OCI-LY3 (cell line): ENCODE results near the gene BANP.
"Not testable (repeated sequence)": the region's sequence is repeated elsewhere in the genome, so short reads cannot be mapped to it uniquely, and the experiment has no call there.

ENCODE experiments used
- EZH2phosphoT487 ChIP-seq: fragments of 200-600 bp; shearing (Covaris generic); IDR thresholded peaks from 2 replicates; pipeline ENCODE4 v1.6.1; 2018; ENCODE audit warnings: antibody characterized with exemption, mixed run types, low read depth
- TF ChIP-seq, protein P1 (sequence below): fragments of 200-600, 300-600 bp; sonication (generic); IDR thresholded peaks from 2 replicates; pipeline ENCODE4 v1.5.1; 2014; ENCODE audit warnings: antibody characterized with exemption, low read length, low read depth

GRCh38 chr16:87937231-87937542, 14.0 kb upstream of the BANP start:
- TF ChIP-seq, protein P1, sequence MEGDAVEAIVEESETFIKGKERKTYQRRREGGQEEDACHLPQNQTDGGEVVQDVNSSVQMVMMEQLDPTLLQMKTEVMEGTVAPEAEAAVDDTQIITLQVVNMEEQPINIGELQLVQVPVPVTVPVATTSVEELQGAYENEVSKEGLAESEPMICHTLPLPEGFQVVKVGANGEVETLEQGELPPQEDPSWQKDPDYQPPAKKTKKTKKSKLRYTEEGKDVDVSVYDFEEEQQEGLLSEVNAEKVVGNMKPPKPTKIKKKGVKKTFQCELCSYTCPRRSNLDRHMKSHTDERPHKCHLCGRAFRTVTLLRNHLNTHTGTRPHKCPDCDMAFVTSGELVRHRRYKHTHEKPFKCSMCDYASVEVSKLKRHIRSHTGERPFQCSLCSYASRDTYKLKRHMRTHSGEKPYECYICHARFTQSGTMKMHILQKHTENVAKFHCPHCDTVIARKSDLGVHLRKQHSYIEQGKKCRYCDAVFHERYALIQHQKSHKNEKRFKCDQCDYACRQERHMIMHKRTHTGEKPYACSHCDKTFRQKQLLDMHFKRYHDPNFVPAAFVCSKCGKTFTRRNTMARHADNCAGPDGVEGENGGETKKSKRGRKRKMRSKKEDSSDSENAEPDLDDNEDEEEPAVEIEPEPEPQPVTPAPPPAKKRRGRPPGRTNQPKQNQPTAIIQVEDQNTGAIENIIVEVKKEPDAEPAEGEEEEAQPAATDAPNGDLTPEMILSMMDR, result not testable (repeated sequence)
- not testable (repeated sequence) for TF ChIP-seq EZH2phosphoT487
